T-helper 2 cell (primary cell): ENCODE data around the gene SYNGR3.
"Not testable (repeated sequence)": the region's sequence is repeated elsewhere in the genome, so short reads cannot be mapped to it uniquely, and the experiment has no call there.

Experiments
- DNase-seq, 5 experiments: peaks; one replicate each; pipeline versions ENCODE4 v3.0.0 to v3.0.0-alpha.2; 2012 to 2022

SYNGR3 gene

DNA sequence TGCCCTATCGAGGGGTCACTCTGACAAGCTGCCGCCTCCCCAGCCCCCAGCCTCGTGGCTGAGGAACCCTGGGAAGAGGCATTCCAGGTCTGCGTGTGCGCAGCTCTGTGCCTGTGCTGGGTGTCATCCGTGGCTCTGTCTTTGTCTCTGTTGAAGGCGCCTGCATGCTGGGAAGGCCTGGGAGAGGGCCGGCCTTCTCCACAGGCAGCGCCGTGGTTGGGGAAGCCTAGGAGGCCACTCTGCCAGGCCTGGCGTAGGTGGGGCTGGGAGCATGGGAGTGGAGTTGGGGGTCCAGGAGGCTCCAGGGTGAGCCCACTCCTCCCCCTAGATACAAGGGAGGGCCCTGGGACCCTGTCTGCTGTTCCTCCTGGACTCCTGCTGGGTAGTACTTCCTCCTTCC is 40.3 kb downstream of the SYNGR3 start:
- no peak for DNase-seq

DNA sequence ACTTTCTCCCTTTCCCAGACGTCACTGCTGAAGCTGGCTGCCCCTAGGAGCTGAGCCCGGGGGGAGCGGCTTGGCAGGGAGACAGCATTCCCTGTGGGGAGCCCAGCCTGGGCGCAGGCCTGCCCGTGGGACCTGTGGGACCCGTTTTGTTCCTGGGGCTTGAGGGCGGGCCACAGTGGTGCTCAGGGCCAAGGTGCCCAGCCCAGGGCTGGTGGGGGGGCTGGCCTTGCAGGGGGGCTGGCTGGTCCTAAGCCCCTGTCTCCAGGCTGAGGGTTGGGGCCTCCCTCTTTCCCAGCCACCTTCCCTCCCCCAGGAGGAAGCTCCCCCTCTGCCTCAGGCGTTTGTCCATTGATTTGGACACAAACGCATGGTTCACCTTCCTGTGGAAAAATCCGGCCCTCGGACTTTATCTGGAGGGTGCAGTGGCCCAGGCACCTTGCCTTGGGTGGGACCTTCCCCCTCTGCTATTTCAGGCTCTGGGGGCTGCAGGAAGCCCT is 41.4 kb downstream of the SYNGR3 start:
- no peak for DNase-seq

DNA sequence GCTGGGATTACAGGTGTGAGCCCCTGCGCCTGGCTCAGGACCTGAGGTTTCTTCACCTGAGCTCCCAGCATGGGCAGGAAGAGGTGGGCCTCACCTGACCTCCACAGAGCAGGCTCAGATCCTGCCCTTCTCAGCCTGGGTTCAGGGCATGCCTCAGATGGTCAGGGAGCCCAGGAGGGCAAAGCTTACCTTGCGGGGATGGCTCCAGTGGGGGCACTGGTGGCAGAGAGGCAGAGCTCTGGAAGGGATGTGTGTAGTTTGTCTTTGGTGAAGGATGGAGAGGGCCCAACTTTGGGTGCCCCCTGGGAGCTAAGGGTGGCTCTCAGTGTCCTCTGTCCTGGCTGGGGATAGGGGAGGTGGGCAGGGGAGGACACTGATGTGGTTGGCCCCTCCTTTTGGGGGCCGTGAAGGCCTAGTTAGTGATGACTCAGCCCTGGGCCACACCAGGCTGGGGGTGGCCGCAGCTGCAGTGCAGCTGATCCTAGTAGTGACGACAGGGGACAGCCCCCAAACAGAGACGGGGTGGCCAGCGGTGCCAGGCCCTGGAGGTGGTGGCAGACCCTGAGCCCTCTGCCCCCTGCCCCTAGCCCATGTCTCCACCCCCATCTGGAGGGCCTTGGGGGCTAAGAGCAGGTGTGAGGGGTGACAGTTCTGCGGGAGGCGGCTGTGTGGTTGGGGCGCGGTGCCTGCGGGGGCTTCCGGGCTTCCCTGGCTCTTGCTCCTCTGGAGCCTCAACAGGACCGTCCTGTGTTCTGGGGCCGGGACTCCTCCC is 42.7 kb downstream of the SYNGR3 start:
- no peak for DNase-seq

DNA sequence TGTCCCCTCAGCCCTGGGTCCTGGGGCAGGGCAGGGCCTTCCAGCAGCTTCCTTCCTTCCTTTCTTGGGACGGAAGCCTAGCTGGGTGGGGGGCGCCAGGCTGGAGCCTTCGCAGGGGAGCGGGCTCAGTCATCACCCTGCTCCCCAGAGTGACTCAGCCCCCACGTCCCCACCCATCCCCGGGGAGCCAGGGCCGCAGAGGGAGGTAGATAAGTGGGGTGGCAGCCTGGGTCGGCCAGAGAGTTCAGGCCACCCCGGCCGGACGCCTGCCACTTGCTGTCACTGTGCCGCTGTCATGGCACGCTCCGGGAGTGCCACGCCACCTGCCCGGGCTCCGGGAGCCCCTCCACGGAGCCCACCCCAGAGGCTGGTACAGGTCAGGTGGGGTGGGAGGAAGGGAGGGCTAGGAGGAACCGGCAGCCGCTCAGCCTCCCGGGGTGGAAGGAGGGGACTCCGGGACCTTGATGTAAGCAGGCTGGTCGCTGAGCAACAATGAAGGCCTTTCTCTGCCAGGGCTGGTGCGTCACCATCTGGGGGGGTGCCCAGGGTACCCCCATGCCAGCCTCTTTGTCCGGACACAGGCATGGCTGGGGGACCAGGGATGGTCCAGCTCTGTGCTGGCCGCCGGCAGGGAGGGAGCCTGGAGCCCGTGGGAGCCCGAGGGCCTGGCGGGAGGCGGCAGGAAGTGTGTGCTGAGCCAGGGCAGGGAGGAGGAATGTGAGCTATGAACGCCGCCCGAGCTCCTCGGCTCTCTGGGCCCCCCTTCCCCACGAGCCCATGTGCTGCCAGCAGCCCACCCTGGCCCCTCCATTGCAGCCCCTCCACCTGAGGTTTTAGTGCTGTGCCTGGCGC is 43.5 kb downstream of the SYNGR3 start:
- DNase-seq = no peak

DNA sequence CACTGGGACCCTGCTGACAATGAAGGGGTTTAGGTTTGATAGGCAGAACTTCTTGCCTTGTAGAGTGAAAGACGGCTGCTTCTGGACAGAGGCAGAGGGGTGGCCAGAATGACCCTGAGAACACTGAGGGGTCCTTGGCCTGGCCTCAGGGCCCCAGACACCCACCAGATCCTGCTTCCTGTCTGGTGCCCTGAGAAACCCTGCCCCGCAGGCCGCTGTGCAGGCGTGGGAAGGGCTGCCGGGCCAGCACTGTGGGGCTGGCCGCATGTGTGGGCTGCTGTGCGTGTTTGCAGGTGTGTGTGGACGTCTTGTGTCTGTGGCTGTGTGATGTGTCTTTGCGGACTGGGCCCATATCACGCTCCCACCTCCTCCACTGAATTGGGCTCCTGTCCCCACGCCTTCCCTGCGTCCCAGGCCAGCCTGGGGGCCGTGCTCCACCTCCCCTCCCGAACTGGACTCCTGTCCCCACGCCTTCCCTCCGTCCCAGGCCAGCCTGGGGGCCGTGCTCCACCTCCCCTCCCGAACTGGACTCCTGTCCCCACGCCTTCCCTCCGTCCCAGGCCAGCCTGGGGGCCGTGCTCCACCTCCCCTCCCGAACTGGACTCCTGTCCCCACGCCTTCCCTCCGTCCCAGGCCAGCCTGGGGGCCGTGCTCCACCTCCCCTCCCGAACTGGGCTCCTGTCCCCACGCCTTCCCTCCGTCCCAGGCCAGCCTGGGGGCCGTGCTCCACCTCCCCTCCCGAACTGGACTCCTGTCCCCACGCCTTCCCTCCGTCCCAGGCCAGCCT is 44.3 kb downstream of the SYNGR3 start:
- not testable (repeated sequence) for DNase-seq

DNA sequence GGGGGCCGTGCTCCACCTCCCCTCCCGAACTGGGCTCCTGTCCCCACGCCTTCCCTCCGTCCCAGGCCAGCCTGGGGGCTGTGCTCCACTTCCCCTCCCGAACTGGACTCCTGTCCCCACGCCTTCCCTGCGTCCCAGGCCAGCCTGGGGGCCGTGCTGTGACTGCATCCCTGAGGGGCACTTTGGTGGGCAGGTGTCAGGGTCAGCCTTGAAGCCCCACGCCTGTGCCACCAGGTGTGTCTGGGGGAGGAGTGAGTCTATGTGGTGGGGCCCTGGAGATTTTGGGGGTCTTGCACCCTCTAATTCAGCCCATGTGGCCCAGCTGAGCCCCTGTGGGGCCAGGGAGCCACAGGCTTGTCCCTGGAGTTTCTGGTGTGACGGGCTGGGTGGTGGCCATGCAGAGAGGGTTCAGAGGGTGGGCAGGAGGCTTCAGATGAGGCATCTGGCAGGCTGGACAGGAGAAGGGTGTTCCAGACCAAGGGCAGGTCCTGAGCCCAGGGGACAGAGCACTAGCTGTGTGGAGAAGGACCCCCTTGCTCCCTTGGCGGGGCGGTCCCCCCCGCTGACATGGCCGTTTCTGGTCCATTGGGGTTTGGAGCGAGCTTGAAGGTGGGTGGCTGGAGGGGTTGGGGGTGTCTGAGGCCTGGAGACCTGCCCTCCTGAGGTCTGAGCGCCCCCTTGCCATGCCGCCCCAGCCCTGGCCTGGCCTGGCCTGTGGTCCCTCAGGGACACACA is 45.1 kb downstream of the SYNGR3 start:
- no peak for DNase-seq

DNA sequence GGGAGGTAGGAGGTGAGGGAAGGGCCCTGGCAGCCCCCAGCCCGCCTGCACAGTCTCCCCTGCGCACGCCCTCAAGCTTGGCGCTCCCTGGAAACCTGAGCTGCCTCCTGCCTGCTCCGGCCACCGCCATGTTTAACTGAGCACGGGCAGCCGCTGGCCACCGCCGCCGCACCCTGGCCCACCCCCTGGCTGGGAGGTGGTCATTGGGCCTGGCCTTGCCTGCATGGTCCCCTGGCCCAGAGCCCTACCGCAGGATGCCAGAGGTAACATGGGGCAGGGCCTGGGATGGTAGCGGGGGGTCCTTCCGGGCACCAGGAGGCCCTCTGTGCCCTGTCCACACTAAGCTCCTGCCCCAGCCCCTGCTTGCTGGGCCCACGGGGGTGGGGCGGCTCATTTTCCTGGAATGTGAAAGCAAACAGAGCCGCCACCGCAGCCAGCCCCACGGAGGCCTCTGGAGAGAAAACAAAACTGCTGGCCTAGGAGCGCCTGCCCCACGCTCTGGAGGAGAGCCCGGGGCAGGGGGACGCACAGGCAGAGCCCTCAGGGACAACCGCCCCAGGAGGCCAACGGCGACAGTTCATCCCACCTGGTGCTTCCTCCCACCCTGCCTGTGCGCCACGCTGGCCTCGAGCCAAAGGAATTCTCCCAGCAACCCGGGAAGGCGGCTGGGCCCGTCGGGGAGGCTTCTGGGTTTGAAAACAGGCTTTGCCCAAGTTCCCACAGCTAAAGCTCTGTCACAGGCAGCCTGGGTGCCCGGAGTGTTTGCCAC is 45.8 kb downstream of the SYNGR3 start:
- DNase-seq = no peak

DNA sequence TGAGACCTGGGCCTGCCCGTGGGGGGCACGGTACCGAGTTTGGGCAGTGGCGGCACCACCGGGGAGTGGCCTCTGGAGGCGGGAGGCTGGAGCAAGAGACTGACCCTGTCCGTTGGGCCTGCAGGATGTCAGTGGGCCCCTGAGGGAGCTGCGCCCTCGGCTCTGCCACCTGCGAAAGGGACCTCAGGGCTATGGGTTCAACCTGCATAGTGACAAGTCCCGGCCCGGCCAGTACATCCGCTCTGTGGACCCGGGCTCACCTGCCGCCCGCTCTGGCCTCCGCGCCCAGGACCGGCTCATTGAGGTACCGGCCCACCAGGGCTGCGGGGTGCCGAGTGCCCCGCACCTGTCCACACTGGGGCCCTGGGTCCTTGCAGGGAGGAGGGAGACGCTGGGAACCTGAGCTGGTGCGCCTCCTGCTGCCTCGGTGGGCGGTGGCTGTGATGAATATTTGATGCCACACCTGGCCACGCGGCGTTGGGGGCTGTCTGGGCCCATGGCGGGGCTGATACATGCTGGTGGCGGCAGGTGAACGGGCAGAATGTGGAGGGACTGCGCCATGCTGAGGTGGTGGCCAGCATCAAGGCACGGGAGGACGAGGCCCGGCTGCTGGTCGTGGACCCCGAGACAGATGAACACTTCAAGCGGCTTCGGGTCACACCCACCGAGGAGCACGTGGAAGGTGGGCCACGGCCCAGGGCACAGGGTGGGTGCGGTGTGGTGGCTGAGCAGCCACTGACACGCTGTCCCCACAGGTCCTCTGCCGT is 46.6 kb downstream of the SYNGR3 start:
- no peak for DNase-seq

DNA sequence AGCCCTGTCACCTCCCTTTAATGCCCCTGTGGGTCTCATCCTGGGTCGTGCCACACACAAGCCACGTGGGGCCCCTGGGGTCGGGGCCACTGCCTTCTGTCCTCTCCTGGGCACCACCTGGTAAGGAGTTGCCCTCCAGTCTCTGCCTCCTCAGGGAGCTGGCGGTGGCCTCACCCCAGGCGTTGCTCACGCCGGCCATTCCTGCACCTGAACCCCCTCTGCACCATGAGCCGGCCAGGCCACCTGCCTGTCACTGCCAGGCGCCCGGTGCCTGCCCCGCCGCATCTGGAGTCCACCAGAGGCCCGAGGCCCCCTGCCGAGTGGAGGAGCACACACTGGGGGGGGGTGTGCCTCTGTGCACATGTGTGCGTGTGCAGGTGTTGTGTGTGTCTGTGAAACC is 47.3 kb downstream of the SYNGR3 start:
- DNase-seq = no peak

DNA sequence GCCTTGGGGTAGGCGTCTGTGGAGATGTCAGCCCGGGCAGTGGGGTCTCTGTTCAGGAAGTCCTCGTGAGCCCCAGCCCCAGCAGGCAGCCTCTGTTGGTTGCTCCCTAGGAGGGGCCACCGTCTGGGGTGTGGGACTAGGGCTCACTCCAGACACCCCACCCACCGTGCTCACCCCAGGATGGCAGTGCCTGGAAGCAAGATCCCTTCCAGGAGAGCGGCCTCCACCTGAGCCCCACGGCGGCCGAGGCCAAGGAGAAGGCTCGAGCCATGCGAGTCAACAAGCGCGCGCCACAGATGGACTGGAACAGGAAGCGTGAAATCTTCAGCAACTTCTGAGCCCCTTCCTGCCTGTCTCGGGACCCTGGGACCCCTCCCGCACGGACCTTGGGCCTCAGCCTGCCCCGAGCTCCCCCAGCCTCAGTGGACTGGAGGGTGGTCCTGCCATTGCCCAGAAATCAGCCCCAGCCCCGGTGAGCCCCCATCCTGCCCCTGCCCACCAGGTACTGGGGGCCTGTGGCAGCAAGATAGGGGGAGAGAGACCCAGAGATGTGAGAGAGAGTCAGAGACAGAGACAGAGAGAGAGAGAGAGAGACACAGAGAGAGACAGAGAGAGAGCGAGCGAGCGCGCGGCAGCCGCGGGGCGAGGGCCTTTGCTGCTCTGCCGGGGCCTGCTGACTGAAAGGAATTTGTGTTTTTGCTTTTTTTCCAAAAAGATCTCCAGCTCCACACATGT is 48.0 kb downstream of the SYNGR3 start:
- DNase-seq = no peak

DNA sequence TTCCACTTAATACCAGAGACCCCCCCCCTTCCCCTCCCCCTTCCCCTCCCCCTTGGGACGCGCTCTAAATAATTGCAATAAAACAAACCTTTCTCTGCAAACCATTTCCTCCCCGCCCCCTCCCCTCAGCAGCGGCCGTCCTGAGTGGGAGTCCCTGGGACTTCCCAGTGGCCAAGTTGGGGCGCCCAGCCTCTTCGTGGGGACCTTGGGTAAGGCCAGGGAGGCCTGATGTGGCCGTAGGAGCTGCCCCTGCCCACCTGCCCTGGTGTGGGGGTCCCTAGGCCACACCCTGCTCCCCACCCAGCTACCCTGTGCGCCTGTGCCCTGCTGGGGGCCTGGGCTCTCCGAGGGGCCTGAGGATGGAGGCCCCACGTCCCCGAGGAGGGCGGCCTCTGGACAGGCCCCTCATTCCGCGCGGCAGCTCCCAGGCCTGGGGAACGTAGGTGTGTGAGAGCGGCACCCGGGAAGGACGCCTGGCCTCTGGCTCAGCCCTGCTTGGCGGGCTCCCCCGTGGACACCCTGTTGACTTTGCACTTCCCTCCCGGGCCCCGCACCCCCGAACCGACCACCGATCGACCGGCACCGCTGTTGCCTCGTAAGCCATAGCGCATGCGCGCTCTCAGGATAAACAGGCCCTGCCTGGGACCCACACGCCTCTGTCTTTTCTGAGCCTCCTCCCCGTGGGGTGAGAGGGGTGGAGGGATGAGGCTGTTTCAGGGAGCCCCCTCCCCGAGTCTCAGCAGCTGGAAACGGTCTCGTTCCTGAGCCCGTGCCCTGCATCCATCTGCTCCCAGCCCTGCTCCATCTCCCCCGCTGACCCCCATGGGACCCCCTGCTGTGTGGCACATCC is 48.8 kb downstream of the SYNGR3 start:
- DNase-seq = no peak

DNA sequence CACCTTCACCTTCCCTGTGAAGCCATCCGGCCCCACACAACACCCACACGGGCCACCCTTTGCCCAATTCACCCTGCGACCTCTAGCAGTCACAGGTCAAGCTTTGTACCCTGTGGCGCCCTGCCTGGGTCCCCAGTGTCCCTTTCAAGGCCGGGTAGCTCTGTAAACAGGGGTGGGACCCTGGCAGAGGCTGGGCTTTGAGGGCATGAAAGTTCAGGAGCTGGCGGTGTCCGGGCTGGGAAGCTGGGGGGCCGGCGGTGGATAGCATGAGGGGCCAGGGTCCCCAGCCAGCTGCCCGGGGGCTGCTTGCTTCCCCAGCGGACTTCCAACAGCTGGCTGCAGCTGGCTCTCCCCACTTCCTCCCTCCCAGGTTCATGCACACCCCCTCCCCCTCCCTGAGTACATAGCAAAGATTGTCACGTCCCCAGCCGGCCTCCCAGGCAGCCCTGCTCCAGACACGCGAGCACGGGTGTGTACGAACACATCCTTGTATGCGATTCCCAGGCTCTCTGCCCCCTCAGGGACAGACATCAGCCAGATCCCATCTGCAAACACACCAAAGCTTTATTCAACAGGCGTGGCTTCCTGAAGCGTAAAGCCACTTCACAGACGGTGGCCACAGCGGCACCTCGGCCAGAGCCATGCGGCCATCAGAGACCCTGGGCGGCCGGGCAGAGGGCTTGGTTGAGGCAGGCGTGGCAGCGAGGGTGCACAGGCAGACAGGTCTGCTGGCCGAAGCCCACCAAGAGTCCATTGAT is 49.7 kb downstream of the SYNGR3 start:
- no peak for DNase-seq

DNA sequence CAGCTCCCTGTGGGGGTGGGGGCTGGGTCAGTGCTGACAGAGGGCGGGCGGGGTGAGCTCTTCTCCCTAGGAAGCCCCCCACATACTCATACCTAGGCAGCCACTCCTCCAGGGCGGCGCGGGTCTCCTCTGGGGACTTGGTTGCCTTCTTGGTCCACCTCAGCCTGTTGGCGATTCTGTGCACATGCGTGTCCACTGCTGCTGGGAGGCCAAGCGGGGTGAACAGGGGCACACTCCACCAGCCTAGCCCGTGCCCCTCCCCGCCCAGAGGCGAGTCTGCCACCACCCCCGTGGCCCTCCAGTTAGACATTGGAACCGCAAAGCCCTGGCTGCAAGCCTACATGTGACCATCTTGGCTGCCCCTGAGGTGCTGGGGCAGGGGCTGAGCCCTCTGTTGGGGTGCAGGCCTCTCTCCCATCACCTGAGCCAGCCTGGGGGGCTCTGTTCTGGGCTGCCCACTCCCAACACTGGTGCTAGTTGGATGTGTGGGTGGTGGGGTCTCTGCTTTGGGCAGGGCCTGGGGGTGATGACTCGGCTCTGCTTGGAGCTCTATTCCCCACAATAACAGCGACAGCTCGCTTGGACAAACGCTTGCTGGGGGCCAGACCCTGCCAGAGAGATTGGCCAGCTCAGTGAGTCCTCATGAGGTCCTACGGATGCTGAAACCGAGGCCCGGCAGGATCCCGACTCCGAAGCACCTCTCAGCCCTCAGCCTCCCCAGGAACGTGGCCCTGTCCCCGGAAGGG is 50.4 kb downstream of the SYNGR3 start:
- DNase-seq = no peak

DNA sequence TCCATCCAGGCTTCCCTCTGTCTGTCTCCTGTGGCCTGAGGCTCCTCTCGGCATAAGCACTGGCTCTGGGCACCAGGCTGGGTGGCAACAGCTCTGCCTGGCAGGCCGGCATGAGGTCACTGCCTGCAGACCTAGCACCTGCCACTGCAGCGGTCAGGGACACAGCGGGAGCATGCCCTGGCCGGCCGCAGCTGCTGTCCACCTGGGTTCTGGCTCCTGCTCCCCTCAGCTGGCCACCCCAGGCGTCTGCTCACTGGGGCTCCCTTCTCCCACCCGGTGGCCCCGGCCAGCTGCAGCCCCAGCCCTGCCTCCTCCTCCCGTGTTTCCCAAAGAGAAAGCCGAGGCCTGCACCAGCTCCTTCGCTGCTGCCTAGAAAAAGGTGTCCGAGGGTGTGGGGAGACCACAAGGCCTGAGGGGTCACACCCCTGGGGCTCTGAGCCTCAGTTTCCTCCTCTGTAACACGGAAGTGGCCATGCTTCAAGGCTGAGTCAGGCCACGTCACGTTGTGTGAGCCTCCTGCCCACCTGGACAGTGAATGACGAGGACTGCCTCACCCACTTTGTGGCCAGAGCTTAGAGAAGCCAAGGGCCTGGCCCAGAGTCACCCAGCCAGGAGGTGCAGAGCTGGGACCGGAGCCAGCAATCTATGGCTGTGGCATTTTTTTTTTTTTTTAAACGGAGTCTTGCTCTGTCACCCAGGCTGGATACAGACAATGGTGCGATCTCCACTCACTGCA is 51.2 kb downstream of the SYNGR3 start:
- DNase-seq = no peak

DNA sequence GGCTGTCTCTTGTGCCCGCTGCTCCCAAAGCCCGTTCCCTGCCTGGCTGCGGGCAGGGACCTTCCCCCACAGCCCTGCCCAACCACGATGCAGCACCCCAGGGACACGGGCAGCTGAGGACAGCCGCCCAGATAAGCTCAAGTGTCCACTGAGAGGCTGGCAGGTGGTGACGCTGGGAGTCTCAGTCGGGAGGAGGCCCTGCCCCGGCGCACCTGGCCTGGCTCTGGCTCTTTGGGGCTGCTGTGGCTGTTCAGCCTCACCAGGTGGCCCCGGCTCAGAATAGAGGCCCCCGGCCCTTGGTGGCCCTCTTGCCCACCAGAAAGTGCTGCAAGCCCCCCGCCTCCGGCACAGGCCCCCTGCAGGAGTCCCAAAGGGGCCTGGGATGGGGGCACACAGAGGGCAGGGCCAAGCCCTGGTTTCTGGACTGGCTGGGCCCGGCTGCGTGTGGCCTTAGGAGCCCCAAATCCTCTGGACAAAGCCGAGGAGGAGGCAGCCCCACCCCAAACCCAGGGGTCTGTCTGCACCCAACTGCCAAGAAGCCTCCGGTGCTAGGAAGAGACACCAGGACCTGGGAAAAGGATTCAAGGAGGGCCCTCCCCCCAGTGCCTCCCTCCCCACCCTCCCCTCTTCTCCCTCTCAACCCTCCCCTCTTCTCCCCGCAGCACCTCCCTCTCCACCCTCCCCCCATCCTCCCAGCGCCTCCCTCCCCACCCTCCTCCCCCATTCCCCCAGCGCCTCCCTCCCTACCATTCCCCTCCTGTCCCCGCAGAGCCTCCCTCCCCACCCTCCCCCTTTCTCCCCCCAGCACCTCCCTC is 52.6 kb downstream of the SYNGR3 start:
- no peak for DNase-seq
